Muscle of leg (tissue), 11 donors: ENCODE data around the gene PUM1. TPM values are rescaled to one million over a fixed set of nuclear protein-coding genes. Genes with fewer than 3 reads are reported as not detected.
"Not testable (repeated sequence)": the region's sequence is repeated elsewhere in the genome, so short reads cannot be mapped to it uniquely, and the experiment has no call there.

Experiments used
- DNase-seq: peaks from one replicate; pipeline ENCODE4 v3.0.0; 2013
- H3K27ac ChIP-seq: one replicate; pipeline ENCODE4 v1.5.1; 2013; ENCODE audit warnings: mild to moderate bottlenecking, low read length, control low read depth
- H3K27me3 ChIP-seq: one replicate; pipeline ENCODE4 v1.6.1; 2013; ENCODE audit warnings: low read length; ENCODE audit not compliant: control insufficient read depth, insufficient read depth
- H3K36me3 ChIP-seq: one replicate; pipeline ENCODE4 v1.6.1; 2013; ENCODE audit warnings: low read length; ENCODE audit not compliant: control insufficient read depth, insufficient read depth
- H3K4me1 ChIP-seq: one replicate; pipeline ENCODE4 v1.6.1; 2013; ENCODE audit warnings: low read length; ENCODE audit not compliant: control insufficient read depth, insufficient read depth
- H3K4me3 ChIP-seq: one replicate; pipeline ENCODE4 v1.5.1; 2013; ENCODE audit warnings: low read length, control low read depth
- H3K9me3 ChIP-seq: replicated peaks from 2 replicates; pipeline ENCODE4 v1.6.1; 2013; ENCODE audit warnings: low read depth, low read length; ENCODE audit not compliant: control insufficient read depth
- whole genome bisulfite sequencing: methylation state at CpG from one replicate; pipeline ENCODE4 v1.1.5; 2013; ENCODE audit warnings: missing lambda C conversion rate; ENCODE audit not compliant: insufficient coverage; 5-methylcytosine and 5-hydroxymethylcytosine counted together
- polyA plus RNA-seq, 8 donors: library from polyadenylated mRNA; unstranded; fragments of 120-200 nt; gene quantifications; one replicate each; pipeline versions ENCODE4 v1.2.1 to v1.2.3, GENCODE V29; 2013; ENCODE audit warnings: inconsistent platforms in 1 of 8, low replicate concordance in 1 of 8; ENCODE audit not compliant: insufficient read length in 8 of 8, insufficient read depth in 1 of 8
- total RNA-seq: library from RNA; stranded (reverse); fragments of 120-200 nt; gene quantifications from one replicate; pipeline ENCODE4 v1.2.4, GENCODE V29; 2013

Gene PUM1
- total and polyA plus RNA-seq, 9 donors = 39.3 to 62.5 (median 54.7) TPM

GRCh38 chr1:31051611-31052010 is 13.9 kb downstream of the PUM1 start:
- Histone ChIP-seq H3K27me3 (no peaks in the 10 kb centered on the region), H3K27ac (no peak overlapping the region), H3K4me3 (no peak overlapping the region), H3K9me3 (no peaks in the 10 kb centered on the region), H3K4me1 (no peaks in the 10 kb centered on the region), H3K36me3 (peaks cover 28% of the 10 kb centered on the region)
- DNase-seq = no peak
- WGBS = 60% methylated on average over 1 of the region's 1 CpG

GRCh38 chr1:31047507-31047906 is 18.0 kb downstream of the PUM1 start:
- peaks cover 17% of the 10 kb centered on the region for H3K36me3 ChIP-seq
- not testable (repeated sequence) for H3K27ac ChIP-seq, H3K4me3 ChIP-seq, H3K9me3 ChIP-seq, DNase-seq, H3K27me3 ChIP-seq, H3K4me1 ChIP-seq
- 86% methylated on average over 2 of the region's 5 CpGs for WGBS

GRCh38 chr1:31043631-31044030 is 21.9 kb downstream of the PUM1 start:
- Histone ChIP-seq H3K4me3 (no peak overlapping the region), H3K36me3 (peaks cover 21% of the 10 kb centered on the region), H3K27me3 (no peaks in the 10 kb centered on the region), H3K9me3 (no peaks in the 10 kb centered on the region), H3K27ac (no peak overlapping the region), H3K4me1 (no peaks in the 10 kb centered on the region)
- no CpG with 5 or more reads among the region's 2 CpGs for WGBS
- DNase-seq = no peak

- Histone ChIP-seq H3K4me3 (no peak overlapping the region), H3K27me3 (no peaks in the 10 kb centered on the region), H3K36me3 (peaks cover 21% of the 10 kb centered on the region), H3K9me3 (no peaks in the 10 kb centered on the region), H3K27ac (no peak overlapping the region), H3K4me1 (no peaks in the 10 kb centered on the region)
- 100% methylated on average over 2 of the region's 6 CpGs for WGBS
- DNase-seq = no peak
Measured at GRCh38 chr1:31042656-31043055, 22.9 kb downstream of the PUM1 start.

GRCh38 chr1:31041529-31041928 is 24.0 kb downstream of the PUM1 start:
- H3K9me3 ChIP-seq = no peaks in the 10 kb centered on the region
- H3K27ac ChIP-seq = no peak overlapping the region
- no peak for DNase-seq
- peaks cover 18% of the 10 kb centered on the region for H3K36me3 ChIP-seq
- no peak overlapping the region for H3K4me3 ChIP-seq
- no peaks in the 10 kb centered on the region for H3K4me1 ChIP-seq
- H3K27me3 ChIP-seq = no peaks in the 10 kb centered on the region

GRCh38 chr1:31040038-31040437 is 25.5 kb downstream of the PUM1 start:
- Histone ChIP-seq H3K36me3 (peaks cover 22% of the 10 kb centered on the region), H3K27me3 (no peaks in the 10 kb centered on the region), H3K4me1 (no peaks in the 10 kb centered on the region), H3K4me3 (no peak overlapping the region), H3K27ac (no peak overlapping the region), H3K9me3 (no peaks in the 10 kb centered on the region)
- no peak for DNase-seq
- WGBS = no CpG with 5 or more reads among the region's 3 CpGs

GRCh38 chr1:31038935-31039334 is 26.6 kb downstream of the PUM1 start:
- H3K27ac ChIP-seq = not testable (repeated sequence)

GRCh38 chr1:31038360-31038759 is 27.2 kb downstream of the PUM1 start:
- Histone ChIP-seq H3K4me1 (no peaks in the 10 kb centered on the region), H3K9me3 (no peaks in the 10 kb centered on the region), H3K27me3 (no peaks in the 10 kb centered on the region), H3K4me3 (no peak overlapping the region), H3K27ac (no peak overlapping the region), H3K36me3 (peaks cover 20% of the 10 kb centered on the region)
- no peak for DNase-seq
- WGBS = 100% methylated on average over 1 of the region's 5 CpGs

More at GRCh38 chr1:31038935-31039334, 26.6 kb downstream of the PUM1 start:
- no CpG with 5 or more reads among the region's 5 CpGs for WGBS
- H3K36me3 ChIP-seq = peaks cover 22% of the 10 kb centered on the region
- not testable (repeated sequence) for H3K9me3 ChIP-seq, H3K4me3 ChIP-seq, DNase-seq, H3K4me1 ChIP-seq, H3K27me3 ChIP-seq

- no peak for DNase-seq
- Histone ChIP-seq H3K9me3 (no peaks in the 10 kb centered on the region), H3K36me3 (peaks cover 13% of the 10 kb centered on the region), H3K4me1 (no peaks in the 10 kb centered on the region), H3K27ac (no peak overlapping the region), H3K4me3 (no peak overlapping the region), H3K27me3 (no peaks in the 10 kb centered on the region)
- no CpG with 5 or more reads among the region's 8 CpGs for WGBS
Measured at GRCh38 chr1:31036749-31037500, 28.6 kb downstream of the PUM1 start.

- no peaks in the 10 kb centered on the region for H3K4me1 ChIP-seq
- H3K36me3 ChIP-seq = peaks cover 6% of the 10 kb centered on the region
- no peak for DNase-seq
- H3K4me3 ChIP-seq = no peak overlapping the region
- H3K27me3 ChIP-seq = no peaks in the 10 kb centered on the region
- H3K9me3 ChIP-seq = no peaks in the 10 kb centered on the region
- WGBS = no CpG with 5 or more reads among the region's 5 CpGs
- no peak overlapping the region for H3K27ac ChIP-seq
Measured at GRCh38 chr1:31033598-31033997, 31.9 kb downstream of the PUM1 start.

- H3K4me3 ChIP-seq = no peak overlapping the region
- H3K36me3 ChIP-seq = peaks cover 6% of the 10 kb centered on the region
- H3K4me1 ChIP-seq = no peaks in the 10 kb centered on the region
- DNase-seq = no peak
- no peaks in the 10 kb centered on the region for H3K9me3 ChIP-seq
- H3K27ac ChIP-seq = no peak overlapping the region
- no peaks in the 10 kb centered on the region for H3K27me3 ChIP-seq
- WGBS = no CpG with 5 or more reads among the region's 1 CpG
Measured at GRCh38 chr1:31032266-31032665, 33.3 kb downstream of the PUM1 start.
